HG03432 (cell line): ENCODE data around the gene OTUB2.
"Not testable (repeated sequence)": the region's sequence is repeated elsewhere in the genome, so short reads cannot be mapped to it uniquely, and the experiment has no call there.

Experiments
- ATAC-seq: cut with Tn5 transposase; IDR thresholded peaks from one replicate; pipeline ENCODE4 v1.9.1; 2021; ENCODE audit warnings: mild to moderate bottlenecking, moderate library complexity; ENCODE audit not compliant: unreplicated experiment

OTUB2 gene

GRCh38 chr14:94052662-94053061 is 26.5 kb downstream of the OTUB2 start:
- ATAC-seq = no peak

- no peak for ATAC-seq
Measured at GRCh38 chr14:94054401-94054800, 28.3 kb downstream of the OTUB2 start.

GRCh38 chr14:94054936-94055335 is 28.8 kb downstream of the OTUB2 start:
- ATAC-seq = no peak

GRCh38 chr14:94056579-94057308 is 30.6 kb downstream of the OTUB2 start:
- peak; percentile 86 for ATAC-seq

- no peak for ATAC-seq
Measured at GRCh38 chr14:94058128-94058673, 32.1 kb downstream of the OTUB2 start.

- ATAC-seq = no peak
Measured at GRCh38 chr14:94058674-94059138, 32.6 kb downstream of the OTUB2 start.

- ATAC-seq = no peak
Measured at GRCh38 chr14:94059998-94060397, 33.9 kb downstream of the OTUB2 start.

GRCh38 chr14:94062344-94062940 is 36.3 kb downstream of the OTUB2 start:
- no peak for ATAC-seq

GRCh38 chr14:94066089-94066676 is 40.0 kb downstream of the OTUB2 start:
- no peak for ATAC-seq

GRCh38 chr14:94072076-94072475 is 45.9 kb downstream of the OTUB2 start:
- not testable (repeated sequence) for ATAC-seq

- ATAC-seq = no peak
Measured at GRCh38 chr14:94074534-94074933, 48.4 kb downstream of the OTUB2 start.

GRCh38 chr14:94075008-94075407 is 48.9 kb downstream of the OTUB2 start:
- ATAC-seq = no peak

- ATAC-seq = no peak
Measured at GRCh38 chr14:94077111-94077821, 51.1 kb downstream of the OTUB2 start.

GRCh38 chr14:94077823-94078222 is 51.7 kb downstream of the OTUB2 start:
- no peak for ATAC-seq

- ATAC-seq = no peak
Measured at GRCh38 chr14:94079891-94080620, 53.9 kb downstream of the OTUB2 start.

- peak; percentile 99 for ATAC-seq
Measured at GRCh38 chr14:94080621-94081385, 54.7 kb downstream of the OTUB2 start, which contains the start of the genes DDX24 and IFI27L1. DDX24 (minus strand) TSS chr14:94081202; CDS start chr14:94079742, 1,460 bp downstream. IFI27L1 (plus strand) TSS chr14:94081310; CDS start chr14:94096938, 15,628 bp downstream.

GRCh38 chr14:94081386-94081820 is 55.3 kb downstream of the OTUB2 start:
- ATAC-seq = peak; percentile 22

GRCh38 chr14:94087891-94088290 is 61.8 kb downstream of the OTUB2 start:
- no peak for ATAC-seq

GRCh38 chr14:94088516-94088915 is 62.4 kb downstream of the OTUB2 start:
- ATAC-seq = no peak
